Cardiac muscle cell (in vitro differentiated cells and primary cell): ENCODE results near the gene DENND4C. TPM values are rescaled to one million over a fixed set of nuclear protein-coding genes. Genes with fewer than 3 reads are reported as not detected.

Experiments used
- DNase-seq, 2 donors: peaks; one replicate each; pipeline versions ENCODE4 v3.0.0 to v3.0.0-alpha.2; 2010 to 2017; ENCODE audit warnings: low read depth in 1 of 2, low spot score in 1 of 2
- H3K27ac ChIP-seq: fragments of 200-600 bp; sonication (generic); 2 replicates; pipeline ENCODE4 v1.5.1; 2016
- H3K27me3 ChIP-seq: fragments of 200-600 bp; sonication (generic); 2 replicates; pipeline ENCODE4 v1.6.0; 2016; ENCODE audit warnings: control low read depth
- H3K36me3 ChIP-seq: fragments of 200-600 bp; sonication (generic); 2 replicates; pipeline ENCODE4 v1.5.1; 2016; ENCODE audit warnings: control low read depth
- H3K4me1 ChIP-seq: fragments of 200-600 bp; sonication (generic); 2 replicates; pipeline ENCODE4 v1.8.1; 2017; ENCODE audit warnings: low read depth, mild to moderate bottlenecking, mixed run types
- H3K4me3 ChIP-seq: fragments of 200-600 bp; sonication (generic); 2 replicates; pipeline ENCODE4 v1.5.1; 2016; ENCODE audit warnings: mild to moderate bottlenecking
- H3K9me3 ChIP-seq: fragments of 200-600 bp; sonication (generic); 2 replicates; pipeline ENCODE4 v1.5.1; 2017; ENCODE audit warnings: low read depth, mild to moderate bottlenecking, control low read depth
- polyA plus RNA-seq: library from polyadenylated mRNA; unstranded; fragments of >200 nt; fragmentation: Nextera tagmentation; extraction: Ambion mirVana; gene quantifications from 2 replicates; pipeline ENCODE4 v1.2.1, GENCODE V29; 2016
- total RNA-seq: library from RNA; depleted of rRNA; stranded (reverse); fragments of >200 nt; gene quantifications from 2 replicates; pipeline ENCODE4 v1.2.3, GENCODE V29; 2016
- TF ChIP-seq, protein P1 (sequence below): IDR thresholded peaks from 2 replicates; pipeline ENCODE4 v1.5.1; 2012; ENCODE audit warnings: low read depth, mild to moderate bottlenecking, low read length

The DENND4C gene
- total and polyA plus RNA-seq, 2 experiments from 2014 or later = 19.3 to 51.0 TPM

DNA sequence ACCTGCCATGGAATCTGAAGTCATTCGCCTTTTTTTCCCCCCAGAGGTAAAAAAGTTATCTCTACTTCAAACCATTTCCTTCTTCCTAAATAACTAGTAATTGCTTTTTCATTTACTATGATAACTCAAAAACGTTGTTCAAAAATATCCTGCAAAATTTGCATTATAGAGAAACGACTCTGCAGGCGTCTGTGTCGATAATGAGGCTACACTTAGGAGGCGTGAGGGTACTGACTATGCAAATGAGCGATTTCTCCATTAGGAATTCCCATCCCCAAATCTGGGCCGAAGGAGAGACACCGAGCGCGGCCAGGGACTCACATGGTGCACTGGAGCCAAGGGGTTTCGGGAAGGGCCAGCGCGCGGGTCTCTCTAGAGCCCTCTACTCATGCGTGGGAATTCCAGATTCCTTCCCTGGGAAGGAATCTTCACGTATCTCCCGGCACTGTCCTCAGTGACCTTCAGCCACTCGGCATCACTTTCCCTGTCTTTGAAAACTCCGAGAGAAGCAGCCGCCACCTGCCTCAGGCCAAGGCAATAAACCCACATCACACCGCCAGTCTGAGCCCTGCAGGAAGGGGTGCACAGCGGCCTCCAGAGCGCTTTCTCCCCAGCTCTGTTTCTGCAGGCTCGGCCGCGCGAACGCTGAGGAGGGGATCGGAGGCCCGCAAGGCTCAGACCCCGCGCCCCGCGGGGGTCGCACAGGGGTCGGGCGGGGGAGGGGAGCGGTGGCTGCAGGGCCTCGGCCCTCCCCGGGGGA is 718 bp upstream of the DENND4C start:
- Histone ChIP-seq H3K27me3 (no peaks in the 10 kb centered on the region), H3K27ac (peak overlapping the region; percentile 94), H3K36me3 (no peaks in the 10 kb centered on the region), H3K4me3 (peak overlapping the region; percentile 75), H3K9me3 (no peaks in the 10 kb centered on the region), H3K4me1 (peaks cover 24% of the 10 kb centered on the region)
- DNase-seq = peak in 1 of 2 donors; percentile 79
- TF ChIP-seq, protein P1, sequence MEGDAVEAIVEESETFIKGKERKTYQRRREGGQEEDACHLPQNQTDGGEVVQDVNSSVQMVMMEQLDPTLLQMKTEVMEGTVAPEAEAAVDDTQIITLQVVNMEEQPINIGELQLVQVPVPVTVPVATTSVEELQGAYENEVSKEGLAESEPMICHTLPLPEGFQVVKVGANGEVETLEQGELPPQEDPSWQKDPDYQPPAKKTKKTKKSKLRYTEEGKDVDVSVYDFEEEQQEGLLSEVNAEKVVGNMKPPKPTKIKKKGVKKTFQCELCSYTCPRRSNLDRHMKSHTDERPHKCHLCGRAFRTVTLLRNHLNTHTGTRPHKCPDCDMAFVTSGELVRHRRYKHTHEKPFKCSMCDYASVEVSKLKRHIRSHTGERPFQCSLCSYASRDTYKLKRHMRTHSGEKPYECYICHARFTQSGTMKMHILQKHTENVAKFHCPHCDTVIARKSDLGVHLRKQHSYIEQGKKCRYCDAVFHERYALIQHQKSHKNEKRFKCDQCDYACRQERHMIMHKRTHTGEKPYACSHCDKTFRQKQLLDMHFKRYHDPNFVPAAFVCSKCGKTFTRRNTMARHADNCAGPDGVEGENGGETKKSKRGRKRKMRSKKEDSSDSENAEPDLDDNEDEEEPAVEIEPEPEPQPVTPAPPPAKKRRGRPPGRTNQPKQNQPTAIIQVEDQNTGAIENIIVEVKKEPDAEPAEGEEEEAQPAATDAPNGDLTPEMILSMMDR = no peak

DNA sequence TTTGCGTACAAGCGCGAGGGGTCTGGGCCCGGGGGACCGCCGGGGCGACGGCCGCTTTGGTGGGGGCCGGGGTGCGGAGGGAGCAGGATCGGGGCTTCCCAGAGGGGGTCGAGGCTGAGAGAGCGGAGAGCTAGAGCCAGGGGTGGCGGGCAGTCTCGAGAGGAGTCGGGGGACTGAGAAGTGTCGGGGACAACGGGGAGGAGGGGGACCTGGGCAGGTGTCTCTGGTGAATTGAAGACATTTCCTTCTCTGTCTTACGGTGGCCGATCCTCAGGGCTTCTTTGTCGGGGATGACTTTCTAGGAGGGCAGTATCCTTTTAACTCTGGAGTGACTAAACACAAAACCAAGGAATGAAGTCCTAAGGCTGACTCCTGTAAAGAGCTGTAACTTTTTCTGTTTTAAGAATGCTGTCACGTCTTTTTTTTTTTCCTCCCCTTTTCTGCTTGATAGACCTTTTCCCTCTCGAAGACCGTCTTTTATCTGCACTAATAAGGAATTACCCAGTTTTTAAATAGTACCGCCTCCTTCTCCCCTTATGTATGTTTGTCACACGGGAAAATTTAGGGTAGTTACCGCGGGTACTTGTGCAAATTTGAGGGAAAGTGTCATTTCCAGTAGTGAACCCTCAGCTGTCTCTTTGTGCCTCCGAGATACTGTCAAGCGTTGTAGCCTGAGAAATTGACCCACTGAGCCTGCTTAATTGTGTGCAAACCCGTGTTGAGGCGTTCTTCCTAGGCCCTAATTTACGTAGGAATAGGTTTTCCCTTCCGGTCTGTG is 822 bp downstream of the DENND4C start:
- peak in 1 of 2 donors; percentile 28 for DNase-seq
- H3K9me3 ChIP-seq = no peaks in the 10 kb centered on the region
- H3K27me3 ChIP-seq = no peaks in the 10 kb centered on the region
- H3K4me3 ChIP-seq = peak overlapping the region; percentile 75
- TF ChIP-seq, protein P1 = no peak
- H3K36me3 ChIP-seq = no peaks in the 10 kb centered on the region
- H3K27ac ChIP-seq = peak overlapping the region; percentile 94
- peaks cover 18% of the 10 kb centered on the region for H3K4me1 ChIP-seq

DNA sequence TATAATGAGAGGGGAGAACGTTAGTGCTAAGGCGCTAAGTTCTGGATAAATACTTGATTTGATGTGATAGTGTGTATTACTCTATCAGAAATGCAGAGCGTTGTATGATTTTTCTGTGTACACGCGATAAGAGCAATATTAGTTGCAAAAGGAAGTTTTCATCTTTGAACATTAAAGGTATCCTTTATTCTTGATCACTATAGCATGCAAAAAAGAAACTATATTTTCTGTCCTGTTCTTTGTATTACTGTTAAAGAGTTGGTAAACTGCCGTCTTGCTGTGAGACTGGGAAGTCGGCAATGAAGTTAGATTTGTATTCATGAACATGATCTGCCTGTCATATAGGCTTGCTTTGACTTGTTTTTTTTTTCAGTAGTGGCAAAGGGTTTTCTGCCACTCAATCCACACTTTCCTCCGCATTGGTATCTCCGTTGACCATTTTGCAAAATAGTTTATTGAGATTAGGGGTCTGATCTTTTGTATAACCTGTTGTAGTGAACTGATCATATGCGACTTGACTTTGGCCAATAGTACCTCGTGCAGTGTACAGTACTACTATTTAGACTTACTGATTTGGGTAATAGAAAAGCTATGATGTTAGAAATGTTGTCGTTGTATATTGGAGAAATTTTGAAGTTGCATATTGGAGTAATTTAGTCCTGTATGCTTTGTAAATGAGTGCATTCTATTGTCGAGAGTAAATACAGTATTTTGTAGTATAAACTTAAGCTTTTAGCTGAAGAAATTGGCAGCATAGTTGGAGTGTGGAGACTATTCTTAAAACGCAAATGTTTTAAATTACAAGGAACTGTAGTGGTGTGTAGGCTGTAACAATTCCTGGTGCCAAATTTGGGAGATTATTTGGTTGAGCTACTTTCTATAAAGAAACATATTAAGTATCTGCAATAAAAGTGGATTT is 1.7 kb downstream of the DENND4C start:
- TF ChIP-seq, protein P1 = no peak
- H3K27me3 ChIP-seq = no peaks in the 10 kb centered on the region
- no peaks in the 10 kb centered on the region for H3K36me3 ChIP-seq
- H3K27ac ChIP-seq = peak overlapping the region; percentile 94
- no peaks in the 10 kb centered on the region for H3K9me3 ChIP-seq
- peaks cover 18% of the 10 kb centered on the region for H3K4me1 ChIP-seq
- DNase-seq = no peak
- H3K4me3 ChIP-seq = peak overlapping the region; percentile 75

DNA sequence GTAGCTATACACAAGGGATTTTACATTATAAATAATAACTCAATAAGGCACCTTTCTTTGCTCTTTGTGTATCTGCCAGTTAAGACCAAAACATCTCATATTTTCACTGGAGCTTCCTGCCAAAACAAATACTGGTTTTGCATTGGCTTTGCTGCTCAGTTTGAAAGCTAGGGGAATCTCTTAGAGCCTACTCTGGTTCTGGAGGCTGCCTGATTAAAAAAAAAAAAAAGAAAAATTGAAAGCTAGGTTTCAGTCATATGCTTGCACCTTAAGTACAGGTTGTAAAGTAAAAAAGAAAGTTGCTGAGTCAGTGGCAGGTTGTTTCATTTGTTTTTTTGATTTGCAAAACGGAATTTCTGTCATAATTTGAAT is 2.3 kb downstream of the DENND4C start:
- Histone ChIP-seq H3K27me3 (no peaks in the 10 kb centered on the region), H3K9me3 (no peaks in the 10 kb centered on the region), H3K4me1 (peaks cover 18% of the 10 kb centered on the region), H3K27ac (peak overlapping the region; percentile 94), H3K4me3 (peak overlapping the region; percentile 75), H3K36me3 (no peaks in the 10 kb centered on the region)
- TF ChIP-seq, protein P1 = no peak
- peak in 1 of 2 donors; percentile 61 for DNase-seq

DNA sequence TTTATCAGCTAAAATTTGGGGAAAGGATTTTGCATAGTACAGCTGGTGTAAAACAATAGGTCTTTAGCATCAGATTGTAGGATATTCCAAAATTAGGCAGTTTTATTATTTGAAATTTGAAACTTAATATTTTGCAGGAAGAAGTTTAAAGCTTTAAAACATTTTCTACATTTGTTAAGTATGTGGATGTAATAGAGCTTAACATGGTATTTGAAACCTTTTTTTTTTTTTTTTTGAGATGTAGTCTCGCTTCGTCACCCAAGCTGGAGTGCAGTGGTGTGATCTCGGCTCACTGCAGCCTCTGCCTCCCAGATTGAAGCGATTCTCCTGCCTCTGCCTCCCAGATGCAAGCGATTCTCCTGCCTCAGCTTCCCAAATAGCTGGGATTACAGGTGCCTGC is 2.9 kb downstream of the DENND4C start:
- no peak for DNase-seq
- no peaks in the 10 kb centered on the region for H3K27me3 ChIP-seq
- H3K4me3 ChIP-seq = peak overlapping the region; percentile 75
- no peaks in the 10 kb centered on the region for H3K9me3 ChIP-seq
- peaks cover 18% of the 10 kb centered on the region for H3K4me1 ChIP-seq
- TF ChIP-seq, protein P1 = no peak
- H3K36me3 ChIP-seq = no peaks in the 10 kb centered on the region
- peak overlapping the region; percentile 94 for H3K27ac ChIP-seq
